ENCODE results near the gene ATXN7L2.

ATXN7L2 gene

GRCh38 chr1:109500941-109501381, 17.3 kb downstream of the ATXN7L2 start:
- POLR2A ChIA-PET: no interaction called here
- TF ChIP-seq ZSCAN4 (tag by site-specific recombination; IDR thresholded peaks at IDR 0.05) (peak; percentile 72), ZNF248 (tag by site-specific recombination; IDR thresholded peaks at IDR 0.05) (no peak), ZSCAN16 (tag by site-specific recombination; IDR thresholded peaks at IDR 0.05) (0 out of 2 replicates have a peak, but pooled peaks have one; percentile 44), GFI1B (tag by site-specific recombination; IDR thresholded peaks at IDR 0.05) (no peak), OSR2 (tag by site-specific recombination; IDR thresholded peaks at IDR 0.05) (no peak)
- H3K4me1 ChIP-seq (ENCODE audit: control insufficient read depth, insufficient read depth, low read length): no peaks in the 10 kb centered on the region

GRCh38 chr1:109501644-109502363, 18.1 kb downstream of the ATXN7L2 start:
- CTCF ChIA-PET: interaction anchor here (0.7 to 36.3 kb wide), 3 partner anchors 9 to 31 kb away, joined by 4 to 1152 read pairs (median 72); partner anchors contain the start of gene GPR61
- no peak overlapping the region for H3K27ac ChIP-seq (ENCODE audit: extremely low read depth, low read depth, low read length)

More at GRCh38 chr1:109500941-109501381, 17.3 kb downstream of the ATXN7L2 start:
- CTCF ChIA-PET: interaction anchor here (0.6 to 36.3 kb wide), 6 partner anchors 10 to 341 kb away, joined by 3 to 1152 read pairs (median 38); partner anchors contain the start of genes AMIGO1 and GPR61
- Histone ChIP-seq H3K27ac (ENCODE audit: extremely low read depth, low read depth, low read length) (no peak overlapping the region), H3K9me3 (ENCODE audit: control insufficient read depth, insufficient read depth, low read depth, low read length) (no peaks in the 10 kb centered on the region), H3K4me3 (ENCODE audit: low read depth, low read length) (no peak overlapping the region), H3K36me3 (ENCODE audit: control insufficient read depth in 2 of 2, insufficient read depth in 1 of 2, low read length in 2 of 2) (peaks cover 0 to 45% of the 10 kb centered on the region in 2 experiments; a peak in 1 of 3 replicates)

More at GRCh38 chr1:109501644-109502363, 18.1 kb downstream of the ATXN7L2 start:
- Histone ChIP-seq H3K9me3 (ENCODE audit: control insufficient read depth, insufficient read depth, low read depth, low read length) (no peaks in the 10 kb centered on the region), H3K4me3 (ENCODE audit: low read depth, low read length) (no peak overlapping the region), H3K36me3 (ENCODE audit: control insufficient read depth in 2 of 2, insufficient read depth in 1 of 2, low read length in 2 of 2) (peaks cover 0 to 37% of the 10 kb centered on the region in 2 experiments; a peak in 1 of 3 replicates), H3K4me1 (ENCODE audit: control insufficient read depth, insufficient read depth, low read length) (no peaks in the 10 kb centered on the region)
- no peak for TF ChIP-seq ZNF157 (tag by site-specific recombination; IDR thresholded peaks at IDR 0.05)
- TF ChIP-seq ZIC2 (tag by site-specific recombination; IDR thresholded peaks at IDR 0.05): peak; percentile 70
- TF ChIP-seq ZSCAN5A (tag by site-specific recombination; IDR thresholded peaks at IDR 0.05): no peak
- no peak for TF ChIP-seq ZBTB10 (tag by site-specific recombination; IDR thresholded peaks at IDR 0.05)
- TF ChIP-seq EGR2 (tag by site-specific recombination; IDR thresholded peaks at IDR 0.05; ENCODE audit: low read depth): peak; percentile 20; the same call in 1 of the 2 replicates
- TF ChIP-seq, protein P1, sequence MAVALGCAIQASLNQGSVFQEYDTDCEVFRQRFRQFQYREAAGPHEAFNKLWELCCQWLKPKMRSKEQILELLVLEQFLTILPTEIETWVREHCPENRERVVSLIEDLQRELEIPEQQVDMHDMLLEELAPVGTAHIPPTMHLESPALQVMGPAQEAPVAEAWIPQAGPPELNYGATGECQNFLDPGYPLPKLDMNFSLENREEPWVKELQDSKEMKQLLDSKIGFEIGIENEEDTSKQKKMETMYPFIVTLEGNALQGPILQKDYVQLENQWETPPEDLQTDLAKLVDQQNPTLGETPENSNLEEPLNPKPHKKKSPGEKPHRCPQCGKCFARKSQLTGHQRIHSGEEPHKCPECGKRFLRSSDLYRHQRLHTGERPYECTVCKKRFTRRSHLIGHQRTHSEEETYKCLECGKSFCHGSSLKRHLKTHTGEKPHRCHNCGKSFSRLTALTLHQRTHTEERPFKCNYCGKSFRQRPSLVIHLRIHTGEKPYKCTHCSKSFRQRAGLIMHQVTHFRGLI (tag by site-specific recombination; IDR thresholded peaks at IDR 0.05): no peak
- no peak for TF ChIP-seq ZNF146 (tag by site-specific recombination; IDR thresholded peaks at IDR 0.05)
- TF ChIP-seq ZNF366 (tag by site-specific recombination; conservative IDR thresholded peaks at IDR 0.05): no peak
- TF ChIP-seq GFI1B (tag by site-specific recombination; IDR thresholded peaks at IDR 0.05): no peak
- TF ChIP-seq ZFHX2 (tag by site-specific recombination; conservative IDR thresholded peaks at IDR 0.05): 0 out of 2 replicates have a peak, but pooled peaks have one; percentile 40
- TF ChIP-seq ZFP69B (tag by site-specific recombination; IDR thresholded peaks at IDR 0.05): no peak
- TF ChIP-seq, protein P2, sequence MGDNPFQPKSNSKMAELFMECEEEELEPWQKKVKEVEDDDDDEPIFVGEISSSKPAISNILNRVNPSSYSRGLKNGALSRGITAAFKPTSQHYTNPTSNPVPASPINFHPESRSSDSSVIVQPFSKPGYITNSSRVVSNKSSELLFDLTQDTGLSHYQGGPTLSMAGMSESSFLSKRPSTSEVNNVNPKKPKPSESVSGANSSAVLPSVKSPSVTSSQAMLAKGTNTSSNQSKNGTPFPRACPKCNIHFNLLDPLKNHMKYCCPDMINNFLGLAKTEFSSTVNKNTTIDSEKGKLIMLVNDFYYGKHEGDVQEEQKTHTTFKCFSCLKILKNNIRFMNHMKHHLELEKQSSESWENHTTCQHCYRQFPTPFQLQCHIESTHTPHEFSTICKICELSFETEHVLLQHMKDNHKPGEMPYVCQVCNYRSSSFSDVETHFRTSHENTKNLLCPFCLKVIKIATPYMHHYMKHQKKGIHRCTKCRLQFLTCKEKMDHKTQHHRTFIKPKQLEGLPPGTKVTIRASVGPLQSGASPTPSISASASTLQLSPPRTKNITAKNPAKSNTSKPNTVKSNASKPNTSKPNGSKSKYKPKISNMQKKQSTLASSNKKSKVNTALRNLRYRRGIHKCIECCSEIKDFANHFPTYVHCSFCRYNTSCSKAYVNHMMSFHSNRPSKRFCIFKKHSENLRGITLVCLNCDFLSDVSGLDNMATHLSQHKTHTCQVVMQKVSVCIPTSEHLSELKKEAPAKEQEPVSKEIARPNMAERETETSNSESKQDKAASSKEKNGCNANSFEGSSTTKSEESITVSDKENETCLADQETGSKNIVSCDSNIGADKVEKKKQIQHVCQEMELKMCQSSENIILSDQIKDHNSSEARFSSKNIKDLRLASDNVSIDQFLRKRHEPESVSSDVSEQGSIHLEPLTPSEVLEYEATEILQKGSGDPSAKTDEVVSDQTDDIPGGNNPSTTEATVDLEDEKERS (tag by site-specific recombination; IDR thresholded peaks at IDR 0.05): no peak
- no peak for TF ChIP-seq SETDB1 (IDR thresholded peaks at IDR 0.05; ENCODE audit: insufficient read length, low read length)
- no peak for TF ChIP-seq ZNF394 (tag by site-specific recombination; IDR thresholded peaks at IDR 0.05; ENCODE audit: borderline replicate concordance)
- TF ChIP-seq ZNF473 (tag by site-specific recombination; IDR thresholded peaks at IDR 0.05): no peak
- no peak for TF ChIP-seq ZNF654 (tag by site-specific recombination; IDR thresholded peaks at IDR 0.05; ENCODE audit: low read depth)
- TF ChIP-seq ZSCAN16 (tag by site-specific recombination; IDR thresholded peaks at IDR 0.05): no peak
- no peak for TF ChIP-seq BCL11B (tag by site-specific recombination; IDR thresholded peaks at IDR 0.05; ENCODE audit: low read depth)
- POLR2A ChIA-PET: no interaction called here
